SU-DHL-6 (cell line): ENCODE results near the gene SSNA1.

ENCODE experiments used
- H2AFZ ChIP-seq: fragments of 200-600 bp; sonication (generic); 2 replicates; pipeline ENCODE4 v1.6.1; 2014; ENCODE audit warnings: low read depth, mild to moderate bottlenecking, moderate library complexity, mixed read lengths, antibody characterized with exemption, low read length; ENCODE audit not compliant: severe bottlenecking
- H3F3A ChIP-seq: fragments of 200-600 bp; shearing (Covaris generic); 2 replicates; pipeline ENCODE4 v1.6.0; 2016; ENCODE audit warnings: antibody characterized with exemption, mild to moderate bottlenecking; ENCODE audit not compliant: insufficient read depth
- H3K27ac ChIP-seq: fragments of 200-600 bp; sonication (generic); 2 replicates; pipeline ENCODE4 v1.5.1; 2016; ENCODE audit warnings: low read depth, mild to moderate bottlenecking, low read length, moderate library complexity, mixed read lengths
- H3K27me3 ChIP-seq: fragments of 200-600 bp; sonication (generic), shearing (Covaris generic); 2 replicates; pipeline ENCODE4 v1.6.0; 2014; ENCODE audit warnings: mild to moderate bottlenecking, low read length
- H3K36me3 ChIP-seq: fragments of 200-600 bp; sonication (generic); 2 replicates; pipeline ENCODE4 v1.6.1; 2014; ENCODE audit warnings: mild to moderate bottlenecking, low read length, mixed read lengths
- H3K4me2 ChIP-seq: fragments of 300-600, 200-600 bp; shearing (Covaris generic), sonication (generic); 2 replicates; pipeline ENCODE4 v1.6.0; 2014; ENCODE audit warnings: low read length, low read depth, mild to moderate bottlenecking; ENCODE audit not compliant: poor library complexity, severe bottlenecking
- H3K4me3 ChIP-seq: fragments of 200-600 bp; sonication (generic); 2 replicates; pipeline ENCODE4 v1.5.1; 2014; ENCODE audit warnings: antibody characterized with exemption, low read length, mild to moderate bottlenecking, mixed read lengths; ENCODE audit not compliant: insufficient read depth, poor library complexity, severe bottlenecking
- H3K79me2 ChIP-seq: fragments of 200-600 bp; sonication (generic); 2 replicates; pipeline ENCODE4 v1.6.1; 2014; ENCODE audit warnings: mild to moderate bottlenecking, low read length, moderate library complexity; ENCODE audit not compliant: insufficient read depth
- H3K9ac ChIP-seq: fragments of 200-600 bp; sonication (generic); 2 replicates; pipeline ENCODE4 v1.7.0; 2014; ENCODE audit warnings: mild to moderate bottlenecking, low read length
- H3K9me2 ChIP-seq: fragments of 200-600 bp; sonication (generic); replicated peaks from 2 replicates; pipeline ENCODE4 v1.6.1; 2014; ENCODE audit warnings: low read length; ENCODE audit not compliant: insufficient read depth
- H3K9me3 ChIP-seq: fragments of 200-600 bp; sonication (generic); 2 replicates; pipeline ENCODE4 v1.6.1; 2014; ENCODE audit warnings: low read length, mixed read lengths; ENCODE audit not compliant: insufficient read depth
- H4K20me1 ChIP-seq: fragments of 200-600 bp; sonication (generic); 2 replicates; pipeline ENCODE4 v1.6.1; 2014; ENCODE audit warnings: low read depth, mild to moderate bottlenecking, antibody characterized with exemption, low read length, moderate library complexity, mixed read lengths
- CTCF ChIP-seq: fragments of 200-600 bp; sonication (generic); IDR thresholded peaks from one replicate; pipeline ENCODE4 v1.5.1; 2017; ENCODE audit warnings: antibody characterized with exemption, mild to moderate bottlenecking, low read length, moderate library complexity; ENCODE audit not compliant: insufficient read depth, poor library complexity, severe bottlenecking
- EZH2phosphoT487 ChIP-seq: fragments of 200-600 bp; sonication (generic), shearing (Covaris generic); conservative IDR thresholded peaks from 2 replicates; pipeline ENCODE4 v1.6.1; 2018; ENCODE audit warnings: mild to moderate bottlenecking, antibody characterized with exemption, low read length, moderate library complexity, mixed read lengths

The SSNA1 gene

GRCh38 chr9:137140151-137141012 lies 48.1 kb upstream of the SSNA1 start:
- Histone ChIP-seq H3K27me3 (no peaks in the 10 kb centered on the region), H3K36me3 (no peaks in the 10 kb centered on the region), H3K79me2 (no peaks in the 10 kb centered on the region), H2AFZ (no peak overlapping the region), H3K9me2 (no peaks in the 10 kb centered on the region), H3K9ac (no peak overlapping the region), H3K27ac (no peak overlapping the region), H3K9me3 (no peaks in the 10 kb centered on the region), H3K4me2 (no peak overlapping the region), H4K20me1 (no peaks in the 10 kb centered on the region), H3K4me3 (no peak overlapping the region), H3F3A (no peaks in the 10 kb centered on the region)
- no peak for TF ChIP-seq EZH2phosphoT487
- no peak for TF ChIP-seq CTCF

- H3K9me2 ChIP-seq, result no peaks in the 10 kb centered on the region
- no peak overlapping the region for H3K4me3 ChIP-seq
- H3K4me2 ChIP-seq, result no peak overlapping the region
- H3K27ac ChIP-seq, result no peak overlapping the region
- H3F3A ChIP-seq, result no peaks in the 10 kb centered on the region
- no peaks in the 10 kb centered on the region for H4K20me1 ChIP-seq
- H3K36me3 ChIP-seq, result no peaks in the 10 kb centered on the region
- no peaks in the 10 kb centered on the region for H3K9me3 ChIP-seq
- TF ChIP-seq CTCF, result no peak
- TF ChIP-seq EZH2phosphoT487, result no peak
- no peak overlapping the region for H2AFZ ChIP-seq
- no peak overlapping the region for H3K9ac ChIP-seq
- no peaks in the 10 kb centered on the region for H3K27me3 ChIP-seq
- no peaks in the 10 kb centered on the region for H3K79me2 ChIP-seq
These were observed 47.2 kb upstream of the SSNA1 start for GRCh38 chr9:137141050-137141810.

- Histone ChIP-seq H3K9me3 (no peaks in the 10 kb centered on the region), H3K9ac (no peak overlapping the region), H4K20me1 (no peaks in the 10 kb centered on the region), H3F3A (no peaks in the 10 kb centered on the region), H3K27ac (no peak overlapping the region), H2AFZ (no peak overlapping the region), H3K36me3 (no peaks in the 10 kb centered on the region), H3K4me2 (no peak overlapping the region), H3K9me2 (no peaks in the 10 kb centered on the region), H3K4me3 (no peak overlapping the region), H3K27me3 (no peaks in the 10 kb centered on the region), H3K79me2 (no peaks in the 10 kb centered on the region)
- TF ChIP-seq EZH2phosphoT487, result no peak
- no peak for TF ChIP-seq CTCF
These were observed 46.2 kb upstream of the SSNA1 start for GRCh38 chr9:137141976-137142936.
